Spleen (tissue), 11 donors: ENCODE measurements around the gene FRMD4A. TPM values are rescaled to one million over a fixed set of nuclear protein-coding genes. Genes with fewer than 3 reads are reported as not detected.
A peak's percentile ranks its signal among the peaks of the same experiment; 100 is the strongest.

Experiments
- DNase-seq: peaks from one replicate; pipeline ENCODE4 v3.0.0-alpha.2; 2020
- H3K27ac ChIP-seq, 8 donors: fragments of 200-600 bp; sonication (generic) in 7 of 8; 1 replicate in 4 of 8; 2 replicates in 4 of 8; pipeline versions ENCODE4 v1.5.0 to v1.8.0; 2016 to 2021; ENCODE audit warnings: inconsistent platforms in 4 of 8, mild to moderate bottlenecking in 4 of 8, moderate library complexity in 1 of 8
- H3K27me3 ChIP-seq, 7 donors: fragments of 200-600 bp; sonication (generic) in 6 of 7; replicated peaks in 1 of 7; 1 replicate in 4 of 7; 2 replicates in 3 of 7; pipeline versions ENCODE4 v1.5.0 to v1.8.0; 2016 to 2021; ENCODE audit warnings: inconsistent platforms in 3 of 7, mild to moderate bottlenecking in 1 of 7
- H3K36me3 ChIP-seq, 6 donors: fragments of 200-600 bp; sonication (generic) in 5 of 6; 1 replicate in 4 of 6; 2 replicates in 2 of 6; pipeline versions ENCODE4 v1.5.0 to v1.8.0; 2016 to 2021; ENCODE audit warnings: inconsistent platforms in 2 of 6
- H3K4me1 ChIP-seq, 6 donors: fragments of 200-600 bp; sonication (generic) in 5 of 6; 1 replicate in 3 of 6; 2 replicates in 3 of 6; pipeline versions ENCODE4 v1.5.0 to v1.8.0; 2016 to 2021; ENCODE audit warnings: inconsistent platforms in 3 of 6
- H3K4me3 ChIP-seq, 8 donors: fragments of 200-600 bp; sonication (generic) in 7 of 8; 1 replicate in 4 of 8; 2 replicates in 4 of 8; pipeline versions ENCODE4 v1.5.0 to v1.8.0; 2016 to 2021; ENCODE audit warnings: inconsistent platforms in 4 of 8, mild to moderate bottlenecking in 4 of 8, moderate library complexity in 2 of 8
- H3K9me3 ChIP-seq, 8 donors: fragments of 200-600 bp; sonication (generic) in 7 of 8; 1 replicate in 4 of 8; 2 replicates in 4 of 8; pipeline versions ENCODE4 v1.5.0 to v1.8.0; 2016 to 2021; ENCODE audit warnings: inconsistent platforms in 4 of 8
- POLR2A ChIP-seq, 3 donors: fragments of 450-650 bp; IDR thresholded peaks; one replicate each; pipeline ENCODE4 v1.5.1; 2017; ENCODE audit warnings: antibody characterized with exemption in 3 of 3, mild to moderate bottlenecking in 1 of 3
- POLR2AphosphoS5 ChIP-seq, 3 donors: sonication (generic); formaldehyde crosslinking; IDR thresholded peaks; one replicate each; pipeline ENCODE4 v1.5.1; 2017; ENCODE audit warnings: antibody characterized with exemption in 3 of 3
- WGBS, 5 donors: extraction: QIAGEN DNeasy Blood & Tissue Kit in 3 of 5; methylation state at CpG; one replicate each; pipeline versions ENCODE4 v1.1.5 to v1.1.7; 2013 to 2018; 5-methylcytosine and 5-hydroxymethylcytosine counted together
- intact Hi-C: fragments of 100-400 bp; cut with DNase I; formaldehyde crosslinking; loops from one replicate; pipeline ENCODE4 v1.15.0; 2023; ENCODE audit warnings: low total_unique reads
- polyA plus RNA-seq, 3 donors: library from polyadenylated mRNA; stranded (reverse); fragments of 200-250 nt; gene quantifications; one replicate each; pipeline ENCODE4 v1.2.1, GENCODE V29; 2013
- total RNA-seq, 7 donors: library from RNA; depleted of rRNA in 3 of 7; stranded (reverse); fragments of >200 nt in 3 of 7; fragmentation: NEBNext Ultra II Directional in 4 of 7; extraction: Animal tissue kit (Norgen Biotek cat#: 25700) in 4 of 7; gene quantifications; one replicate each; pipeline versions ENCODE4 v1.1.0 to v1.2.1, GENCODE V29; 2016 to 2021
- TF ChIP-seq, protein P1 (sequence below), 11 experiments: fragments of 200-600 bp in 7 of 11; fragments of 450-650 bp in 4 of 11; sonication (generic) in 4 of 11; IDR thresholded peaks in 8 of 11; conservative IDR thresholded peaks in 3 of 11; 1 replicate in 7 of 11; 2 replicates in 4 of 11; pipeline versions ENCODE4 v1.4.0 to v1.8.0; 2016 to 2021; ENCODE audit warnings: antibody characterized with exemption in 11 of 11, inconsistent platforms in 4 of 11, mild to moderate bottlenecking in 1 of 11
- donor health status: healthy with polysubstance abuse.
- donor health status: DM: no; HTN: no; CAD: no; lungs with moderate emphysema.
- donor health status: DM: no; HTN: no; CAD: no.
- donor health status: Bipolar disorder and iron deficiency.
- donor health status: healthy.
- donor health status: DM: no; HTN: no; CAD: no.
- donor health status: DM: yes; HTN: yes; CAD: no.

The FRMD4A gene
- total and polyA plus RNA-seq, 10 donors: 9.2 to 141 (median 80.5) TPM

DNA sequence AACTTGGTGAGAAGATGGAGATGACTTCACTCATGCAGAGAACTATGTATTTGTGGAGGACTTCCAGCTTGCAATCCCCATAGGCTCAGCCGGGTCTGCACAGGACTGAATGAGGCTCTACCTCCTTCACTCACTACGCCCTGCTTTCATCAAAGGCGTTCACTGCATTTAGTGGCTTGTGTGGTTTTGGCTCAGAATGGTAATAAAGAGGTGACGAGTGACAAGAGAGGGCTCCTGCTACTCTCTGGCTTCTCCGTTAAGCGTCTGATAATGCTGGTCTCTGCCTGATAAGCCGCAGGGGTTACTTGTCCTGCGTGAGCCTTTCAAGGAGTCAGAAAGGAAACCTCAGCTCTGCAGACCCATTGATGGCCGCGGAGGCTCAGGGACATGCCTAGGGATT is 400.6 kb downstream of the FRMD4A start:
- WGBS, 5 donors: 38 to 55% (median 52%) methylated on average over 10 of the region's 10 CpGs
- Histone ChIP-seq H3K4me1 (peaks cover 0 to 11% (median 4%) of the 10 kb centered on the region in 6 donors), H3K27ac (no peak overlapping the region), H3K27me3 (no peaks in the 10 kb centered on the region), H3K4me3 (no peak overlapping the region), H3K36me3 (no peaks in the 10 kb centered on the region), H3K9me3 (no peaks in the 10 kb centered on the region)
- TF ChIP-seq POLR2A (IDR thresholded peaks at IDR 0.05) (no peak), POLR2AphosphoS5 (IDR thresholded peaks at IDR 0.05) (no peak)
- TF ChIP-seq, protein P1, sequence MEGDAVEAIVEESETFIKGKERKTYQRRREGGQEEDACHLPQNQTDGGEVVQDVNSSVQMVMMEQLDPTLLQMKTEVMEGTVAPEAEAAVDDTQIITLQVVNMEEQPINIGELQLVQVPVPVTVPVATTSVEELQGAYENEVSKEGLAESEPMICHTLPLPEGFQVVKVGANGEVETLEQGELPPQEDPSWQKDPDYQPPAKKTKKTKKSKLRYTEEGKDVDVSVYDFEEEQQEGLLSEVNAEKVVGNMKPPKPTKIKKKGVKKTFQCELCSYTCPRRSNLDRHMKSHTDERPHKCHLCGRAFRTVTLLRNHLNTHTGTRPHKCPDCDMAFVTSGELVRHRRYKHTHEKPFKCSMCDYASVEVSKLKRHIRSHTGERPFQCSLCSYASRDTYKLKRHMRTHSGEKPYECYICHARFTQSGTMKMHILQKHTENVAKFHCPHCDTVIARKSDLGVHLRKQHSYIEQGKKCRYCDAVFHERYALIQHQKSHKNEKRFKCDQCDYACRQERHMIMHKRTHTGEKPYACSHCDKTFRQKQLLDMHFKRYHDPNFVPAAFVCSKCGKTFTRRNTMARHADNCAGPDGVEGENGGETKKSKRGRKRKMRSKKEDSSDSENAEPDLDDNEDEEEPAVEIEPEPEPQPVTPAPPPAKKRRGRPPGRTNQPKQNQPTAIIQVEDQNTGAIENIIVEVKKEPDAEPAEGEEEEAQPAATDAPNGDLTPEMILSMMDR (IDR thresholded peaks at IDR 0.05 in 8 of 11, conservative IDR thresholded peaks at IDR 0.05 in 3 of 11): no peak
- intact Hi-C loops: no loop called here
- DNase-seq: no peak

DNA sequence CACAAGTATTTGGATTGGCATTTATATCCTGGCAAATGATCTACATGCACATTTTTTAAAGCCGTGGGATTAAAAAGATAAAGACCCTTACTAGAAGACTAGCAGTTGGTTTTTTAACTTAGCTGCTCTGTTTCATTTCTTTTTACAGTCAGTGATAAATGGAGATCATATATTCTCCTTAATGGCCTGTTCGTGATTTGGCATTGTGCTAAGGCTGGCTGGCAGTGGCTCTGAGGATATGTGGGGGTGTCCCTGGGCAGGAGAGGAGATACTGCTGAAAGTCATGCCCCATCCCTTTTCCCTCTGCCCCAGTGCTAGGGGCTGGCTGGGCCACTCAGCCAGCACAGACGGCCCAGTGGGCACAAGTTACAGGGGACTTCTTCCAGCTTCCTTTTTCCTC is 402.3 kb downstream of the FRMD4A start:
- no peak overlapping the region for H3K4me3 ChIP-seq
- no peaks in the 10 kb centered on the region for H3K9me3 ChIP-seq
- no peaks in the 10 kb centered on the region for H3K36me3 ChIP-seq
- no peak for DNase-seq
- intact Hi-C loops: no loop called here
- peaks cover 0 to 11% (median 4%) of the 10 kb centered on the region in 6 donors for H3K4me1 ChIP-seq
- 64 to 74% (median 70%) methylated on average over 3 of the region's 3 CpGs for WGBS, 5 donors
- no peak overlapping the region for H3K27ac ChIP-seq
- TF ChIP-seq, protein P1 (IDR thresholded peaks at IDR 0.05 in 8 of 11, conservative IDR thresholded peaks at IDR 0.05 in 3 of 11): no peak
- no peak for TF ChIP-seq POLR2AphosphoS5 (IDR thresholded peaks at IDR 0.05)
- TF ChIP-seq POLR2A (IDR thresholded peaks at IDR 0.05): no peak
- H3K27me3 ChIP-seq: no peaks in the 10 kb centered on the region

- intact Hi-C loops: no loop called here
- TF ChIP-seq POLR2A (IDR thresholded peaks at IDR 0.05): no peak
- no peak for TF ChIP-seq POLR2AphosphoS5 (IDR thresholded peaks at IDR 0.05)
- TF ChIP-seq, protein P1 (IDR thresholded peaks at IDR 0.05 in 8 of 11, conservative IDR thresholded peaks at IDR 0.05 in 3 of 11): no peak
Observed at GRCh38 chr10:13925971-13926780, 404.5 kb downstream of the FRMD4A start.

DNA sequence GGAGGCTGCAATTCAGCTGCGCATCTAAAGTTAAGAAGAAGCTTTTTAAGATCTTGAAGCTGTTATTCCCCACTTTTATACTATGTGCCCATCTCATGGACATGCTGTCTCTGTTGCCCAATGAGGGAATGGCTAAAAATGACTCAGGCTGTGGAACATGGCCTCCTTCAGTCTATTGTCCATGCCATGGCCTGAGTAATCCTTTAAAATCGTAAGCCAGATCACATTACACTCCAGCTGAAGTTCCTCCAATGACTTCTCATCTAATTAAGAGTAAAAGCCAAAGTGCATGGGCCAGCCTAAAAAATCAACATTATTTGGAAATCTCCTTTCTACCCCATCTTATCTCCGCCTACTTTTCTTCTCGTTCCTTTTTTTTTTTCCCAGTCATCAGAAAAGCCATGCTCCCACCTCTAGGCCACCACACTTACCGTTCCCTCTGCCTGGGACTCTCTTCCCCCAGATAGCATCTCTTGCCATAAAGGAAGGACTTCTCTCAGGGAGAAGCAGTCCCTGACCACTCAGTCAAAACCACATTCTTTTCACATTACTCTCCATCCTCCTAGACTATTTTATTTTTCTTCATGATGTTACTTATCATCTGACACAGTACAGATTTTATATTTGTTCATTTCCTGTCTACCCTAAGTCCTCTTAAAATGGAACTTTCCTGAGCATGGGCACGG is 406.5 kb downstream of the FRMD4A start:
- Histone ChIP-seq H3K9me3 (no peaks in the 10 kb centered on the region), H3K4me1 (peaks cover 0 to 18% (median 4%) of the 10 kb centered on the region in 6 donors), H3K36me3 (no peaks in the 10 kb centered on the region), H3K27ac (peak overlapping the region in 4 of 8 donors; percentile 13 to 34 (median 27)), H3K27me3 (no peaks in the 10 kb centered on the region), H3K4me3 (no peak overlapping the region)
- intact Hi-C loops: no loop called here
- TF ChIP-seq POLR2AphosphoS5 (IDR thresholded peaks at IDR 0.05): no peak
- no peak for DNase-seq
- 74 to 86% (median 81%) methylated on average over 6 of the region's 6 CpGs for WGBS, 5 donors

More at GRCh38 chr10:13925971-13926780, 404.5 kb downstream of the FRMD4A start:
- Histone ChIP-seq H3K9me3 (no peaks in the 10 kb centered on the region), H3K36me3 (no peaks in the 10 kb centered on the region), H3K27me3 (no peaks in the 10 kb centered on the region), H3K27ac (no peak overlapping the region), H3K4me1 (peaks cover 0 to 11% (median 4%) of the 10 kb centered on the region in 6 donors), H3K4me3 (no peak overlapping the region)
- WGBS, 5 donors: 29 to 44% (median 39%) methylated on average over 5 of the region's 5 CpGs
- DNase-seq: no peak
